ENCODE results near the gene STPG2.

Gene STPG2

DNA sequence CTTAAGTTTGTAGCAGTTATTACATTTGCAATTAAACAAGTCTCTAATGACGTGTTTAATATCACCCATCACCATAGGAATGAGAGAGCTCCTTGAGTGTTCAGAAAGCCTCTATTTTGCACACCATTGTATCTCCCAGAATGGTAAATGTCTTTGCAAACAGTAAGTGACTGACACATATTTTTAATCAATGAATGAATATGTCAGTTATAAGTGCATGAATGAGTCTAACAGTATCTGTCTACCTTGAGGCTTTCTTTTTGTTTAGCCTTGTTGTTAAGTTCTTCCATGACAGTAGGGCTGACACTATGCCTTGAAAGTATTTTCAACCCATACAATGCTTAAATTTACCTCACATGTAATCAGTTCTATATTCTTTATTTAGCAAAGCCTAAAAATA lies 292.2 kb downstream of the STPG2 start:
- no peaks in the 10 kb centered on the region for H3K4me1 Mint-ChIP-seq (ENCODE audit: low read depth)
- no peak overlapping the region for H3K4me3 Mint-ChIP-seq
- H3K9me3 Mint-ChIP-seq (ENCODE audit: low read depth): peaks cover 24% of the 10 kb centered on the region
- H3K27me3 Mint-ChIP-seq: no peaks in the 10 kb centered on the region
- no peaks in the 10 kb centered on the region for H3K36me3 Mint-ChIP-seq
- H3K27ac Mint-ChIP-seq: no peak overlapping the region

- Mint-ChIP-seq H3K4me1 (ENCODE audit: low read depth) (no peaks in the 10 kb centered on the region), H3K27ac (no peak overlapping the region), H3K36me3 (peaks cover 2% of the 10 kb centered on the region), H3K4me3 (no peak overlapping the region), H3K9me3 (ENCODE audit: low read depth) (peaks cover 10% of the 10 kb centered on the region), H3K27me3 (no peaks in the 10 kb centered on the region)
These were observed 297.5 kb downstream of the STPG2 start for GRCh38 chr4:97845758-97846157.

DNA sequence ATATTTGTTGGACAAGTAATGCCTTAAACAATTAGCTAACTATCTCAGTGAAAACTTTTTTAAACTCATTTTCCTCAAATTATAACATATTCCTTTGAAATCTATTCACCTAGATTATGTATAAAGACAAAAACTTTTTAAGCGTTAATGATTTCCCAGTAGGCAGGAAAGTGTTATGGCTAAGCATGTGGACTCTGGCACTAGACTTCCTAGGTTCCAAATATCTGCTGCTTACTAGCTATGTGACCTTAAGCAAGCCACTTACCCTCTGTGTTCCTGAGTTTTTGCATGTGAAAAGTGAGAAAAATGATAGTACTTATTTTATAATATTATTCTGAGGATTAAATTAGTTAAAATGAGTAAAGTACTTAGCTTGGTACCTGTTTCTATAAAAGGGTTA lies 301.8 kb downstream of the STPG2 start:
- peaks cover 2% of the 10 kb centered on the region for H3K36me3 Mint-ChIP-seq
- no peaks in the 10 kb centered on the region for H3K4me1 Mint-ChIP-seq (ENCODE audit: low read depth)
- H3K27ac Mint-ChIP-seq: no peak overlapping the region
- H3K27me3 Mint-ChIP-seq: no peaks in the 10 kb centered on the region
- H3K4me3 Mint-ChIP-seq: no peak overlapping the region
- H3K9me3 Mint-ChIP-seq (ENCODE audit: low read depth): peaks cover 7% of the 10 kb centered on the region

- H3K9me3 Mint-ChIP-seq (ENCODE audit: low read depth): peaks cover 9% of the 10 kb centered on the region
- H3K36me3 Mint-ChIP-seq: no peaks in the 10 kb centered on the region
- H3K27ac Mint-ChIP-seq: no peak overlapping the region
- no peak overlapping the region for H3K4me3 Mint-ChIP-seq
- no peaks in the 10 kb centered on the region for H3K27me3 Mint-ChIP-seq
- H3K4me1 Mint-ChIP-seq (ENCODE audit: low read depth): no peaks in the 10 kb centered on the region
These were observed 306.6 kb downstream of the STPG2 start for GRCh38 chr4:97836662-97837061.

- peaks cover 7% of the 10 kb centered on the region for H3K9me3 Mint-ChIP-seq (ENCODE audit: low read depth)
- H3K4me3 Mint-ChIP-seq: no peak overlapping the region
- H3K27me3 Mint-ChIP-seq: no peaks in the 10 kb centered on the region
- H3K4me1 Mint-ChIP-seq (ENCODE audit: low read depth): no peaks in the 10 kb centered on the region
- H3K27ac Mint-ChIP-seq: no peak overlapping the region
- H3K36me3 Mint-ChIP-seq: no peaks in the 10 kb centered on the region
These were observed 314.6 kb downstream of the STPG2 start for GRCh38 chr4:97828646-97829045.

GRCh38 chr4:97819294-97819693 lies 324.0 kb downstream of the STPG2 start:
- no peaks in the 10 kb centered on the region for H3K9me3 Mint-ChIP-seq (ENCODE audit: low read depth)
- no peak overlapping the region for H3K27ac Mint-ChIP-seq
- no peaks in the 10 kb centered on the region for H3K27me3 Mint-ChIP-seq
- no peaks in the 10 kb centered on the region for H3K36me3 Mint-ChIP-seq
- H3K4me1 Mint-ChIP-seq (ENCODE audit: low read depth): no peaks in the 10 kb centered on the region
- H3K4me3 Mint-ChIP-seq: no peak overlapping the region

DNA sequence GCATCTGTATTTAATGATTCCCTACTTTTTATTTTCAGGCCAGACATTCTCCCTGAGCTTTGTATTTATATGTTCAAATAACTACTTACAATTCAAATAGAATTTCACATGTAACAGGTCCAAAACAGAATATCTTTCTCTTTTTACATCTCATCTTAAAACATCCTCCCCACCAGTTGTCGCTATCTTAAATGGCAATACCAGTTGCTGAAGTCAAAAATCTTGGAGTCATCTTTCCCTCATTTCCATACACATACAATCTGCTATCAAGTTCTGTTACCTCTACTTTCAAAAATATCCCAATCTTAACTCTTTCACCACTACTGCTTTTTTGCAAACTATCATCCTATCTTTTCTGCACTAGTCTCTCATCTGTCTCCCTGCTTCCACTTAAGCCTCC lies 330.5 kb downstream of the STPG2 start:
- H3K27me3 Mint-ChIP-seq: no peaks in the 10 kb centered on the region
- H3K9me3 Mint-ChIP-seq (ENCODE audit: low read depth): no peaks in the 10 kb centered on the region
- H3K36me3 Mint-ChIP-seq: no peaks in the 10 kb centered on the region
- no peaks in the 10 kb centered on the region for H3K4me1 Mint-ChIP-seq (ENCODE audit: low read depth)
- no peak overlapping the region for H3K4me3 Mint-ChIP-seq
- no peak overlapping the region for H3K27ac Mint-ChIP-seq

- no peaks in the 10 kb centered on the region for H3K27me3 Mint-ChIP-seq
- peaks cover 11% of the 10 kb centered on the region for H3K9me3 Mint-ChIP-seq (ENCODE audit: low read depth)
- no peaks in the 10 kb centered on the region for H3K4me1 Mint-ChIP-seq (ENCODE audit: low read depth)
- H3K27ac Mint-ChIP-seq: no peak overlapping the region
- no peak overlapping the region for H3K4me3 Mint-ChIP-seq
- H3K36me3 Mint-ChIP-seq: no peaks in the 10 kb centered on the region
These were observed 356.9 kb downstream of the STPG2 start for GRCh38 chr4:97786306-97786920.

- H3K36me3 Mint-ChIP-seq: no peaks in the 10 kb centered on the region
- no peak overlapping the region for H3K27ac Mint-ChIP-seq
- H3K9me3 Mint-ChIP-seq (ENCODE audit: low read depth): no peaks in the 10 kb centered on the region
- H3K4me3 Mint-ChIP-seq: no peak overlapping the region
- H3K4me1 Mint-ChIP-seq (ENCODE audit: low read depth): no peaks in the 10 kb centered on the region
- no peaks in the 10 kb centered on the region for H3K27me3 Mint-ChIP-seq
These were observed 365.1 kb downstream of the STPG2 start for GRCh38 chr4:97778174-97778573.

GRCh38 chr4:97774347-97774989 lies 368.8 kb downstream of the STPG2 start:
- peaks cover 1% of the 10 kb centered on the region for H3K27me3 Mint-ChIP-seq
- no peak overlapping the region for H3K27ac Mint-ChIP-seq
- no peaks in the 10 kb centered on the region for H3K4me1 Mint-ChIP-seq (ENCODE audit: low read depth)
- H3K4me3 Mint-ChIP-seq: no peak overlapping the region
- no peaks in the 10 kb centered on the region for H3K36me3 Mint-ChIP-seq
- no peaks in the 10 kb centered on the region for H3K9me3 Mint-ChIP-seq (ENCODE audit: low read depth)

DNA sequence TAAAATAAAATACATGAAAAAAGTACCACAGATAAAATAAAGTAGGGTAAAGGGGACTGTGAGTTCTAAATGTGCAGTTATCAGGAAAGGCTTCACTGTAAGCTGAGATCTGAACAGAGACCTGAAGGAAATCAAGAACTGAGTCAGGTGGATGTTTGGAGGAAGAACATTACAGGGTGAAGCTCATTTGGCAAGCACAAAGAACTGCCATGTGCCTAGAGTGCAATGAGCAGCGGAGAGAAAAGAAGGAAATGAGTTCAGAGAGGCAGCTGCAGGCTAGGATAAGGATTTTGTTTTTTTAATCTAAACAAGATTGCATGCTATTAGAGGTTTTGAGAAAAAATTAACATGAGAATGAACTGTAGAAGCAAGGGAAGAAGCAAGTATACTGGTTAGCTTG lies 373.1 kb downstream of the STPG2 start:
- Mint-ChIP-seq H3K4me3 (no peak overlapping the region), H3K36me3 (no peaks in the 10 kb centered on the region), H3K27ac (no peak overlapping the region), H3K4me1 (ENCODE audit: low read depth) (no peaks in the 10 kb centered on the region), H3K27me3 (peaks cover 1% of the 10 kb centered on the region), H3K9me3 (ENCODE audit: low read depth) (no peaks in the 10 kb centered on the region)

- H3K27me3 Mint-ChIP-seq: no peaks in the 10 kb centered on the region
- peaks cover 6% of the 10 kb centered on the region for H3K9me3 Mint-ChIP-seq (ENCODE audit: low read depth)
- no peak overlapping the region for H3K4me3 Mint-ChIP-seq
- no peaks in the 10 kb centered on the region for H3K36me3 Mint-ChIP-seq
- H3K4me1 Mint-ChIP-seq (ENCODE audit: low read depth): no peaks in the 10 kb centered on the region
- H3K27ac Mint-ChIP-seq: no peak overlapping the region
These were observed 381.2 kb downstream of the STPG2 start for GRCh38 chr4:97762115-97762512.

DNA sequence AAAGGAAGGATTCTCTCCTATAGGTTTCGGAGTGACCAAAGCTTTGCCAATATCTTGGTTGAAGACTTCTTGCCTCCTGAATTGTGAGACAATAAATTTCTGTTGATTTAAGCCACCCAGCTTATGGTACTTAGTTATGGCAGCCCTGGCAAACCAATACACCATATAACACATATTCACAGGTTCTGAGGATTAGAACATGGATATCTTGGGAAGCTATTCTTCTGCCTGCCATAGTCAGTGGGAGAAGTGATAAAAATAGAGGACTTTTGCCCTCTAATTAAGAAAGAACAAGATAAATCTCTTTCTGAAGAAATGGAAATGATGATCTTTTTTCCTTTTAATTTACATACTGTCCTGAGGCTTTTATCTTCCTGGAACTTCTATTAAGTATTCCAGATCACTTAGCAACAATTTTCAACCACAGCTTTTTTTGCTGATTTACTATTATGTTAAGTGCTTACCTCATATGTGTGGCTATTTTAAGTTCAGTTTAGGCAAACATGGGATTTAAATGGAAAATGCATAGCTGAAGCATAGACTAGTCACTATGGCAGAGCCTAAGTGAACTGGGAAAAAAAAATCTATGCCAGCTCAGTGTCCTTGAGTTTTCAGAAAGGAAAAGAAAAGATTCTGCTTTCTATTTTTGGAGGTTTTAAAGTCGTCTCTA lies 381.7 kb downstream of the STPG2 start:
- peaks cover 8% of the 10 kb centered on the region for H3K9me3 Mint-ChIP-seq (ENCODE audit: low read depth)
- H3K27me3 Mint-ChIP-seq: no peaks in the 10 kb centered on the region
- H3K4me1 Mint-ChIP-seq (ENCODE audit: low read depth): no peaks in the 10 kb centered on the region
- no peak overlapping the region for H3K27ac Mint-ChIP-seq
- H3K4me3 Mint-ChIP-seq: no peak overlapping the region
- H3K36me3 Mint-ChIP-seq: no peaks in the 10 kb centered on the region

GRCh38 chr4:97759785-97760184 lies 383.5 kb downstream of the STPG2 start:
- no peaks in the 10 kb centered on the region for H3K4me1 Mint-ChIP-seq (ENCODE audit: low read depth)
- no peaks in the 10 kb centered on the region for H3K27me3 Mint-ChIP-seq
- no peak overlapping the region for H3K27ac Mint-ChIP-seq
- no peaks in the 10 kb centered on the region for H3K36me3 Mint-ChIP-seq
- peaks cover 8% of the 10 kb centered on the region for H3K9me3 Mint-ChIP-seq (ENCODE audit: low read depth)
- H3K4me3 Mint-ChIP-seq: no peak overlapping the region

- Mint-ChIP-seq H3K36me3 (no peaks in the 10 kb centered on the region), H3K27me3 (no peaks in the 10 kb centered on the region), H3K4me3 (no peak overlapping the region), H3K4me1 (ENCODE audit: low read depth) (no peaks in the 10 kb centered on the region), H3K9me3 (ENCODE audit: low read depth) (peaks cover 3% of the 10 kb centered on the region), H3K27ac (no peak overlapping the region)
These were observed 390.7 kb downstream of the STPG2 start for GRCh38 chr4:97752599-97752998.

- Mint-ChIP-seq H3K27me3 (no peaks in the 10 kb centered on the region), H3K4me1 (ENCODE audit: low read depth) (no peaks in the 10 kb centered on the region), H3K27ac (no peak overlapping the region), H3K9me3 (ENCODE audit: low read depth) (no peaks in the 10 kb centered on the region), H3K36me3 (no peaks in the 10 kb centered on the region), H3K4me3 (no peak overlapping the region)
These were observed 395.3 kb downstream of the STPG2 start for GRCh38 chr4:97747945-97748344.

All from activated naive CD8-positive, alpha-beta T cell (primary cell).